ENCODE data around the gene DNAH2. TPM values are rescaled to one million over a fixed set of nuclear protein-coding genes. Genes with fewer than 3 reads are reported as not detected.

The DNAH2 gene
- total RNA-seq, 1 donor from 2014 or later = 0.07 TPM

GRCh38 chr17:7818746-7819645 lies 101.5 kb downstream of the DNAH2 start:
- DNase-seq (ENCODE audit: low read depth, low spot score) = no peak

GRCh38 chr17:7820231-7820630 lies 102.7 kb downstream of the DNAH2 start:
- no peak for DNase-seq (ENCODE audit: low read depth, low spot score)

- DNase-seq (ENCODE audit: low read depth, low spot score) = no peak
Observed at GRCh38 chr17:7822126-7822525, 104.6 kb downstream of the DNAH2 start.

- no peak for DNase-seq (ENCODE audit: low read depth, low spot score)
Observed at GRCh38 chr17:7823581-7824001, 106.0 kb downstream of the DNAH2 start.

- DNase-seq (ENCODE audit: low read depth, low spot score) = no peak
Observed at GRCh38 chr17:7824021-7824924, 106.7 kb downstream of the DNAH2 start.

GRCh38 chr17:7825206-7825990 lies 107.9 kb downstream of the DNAH2 start:
- no peak for DNase-seq (ENCODE audit: low read depth, low spot score)

GRCh38 chr17:7830616-7831015 lies 113.1 kb downstream of the DNAH2 start:
- no peak for DNase-seq (ENCODE audit: low read depth, low spot score)

- no peak for DNase-seq (ENCODE audit: low read depth, low spot score)
Observed at GRCh38 chr17:7831233-7831632, 113.7 kb downstream of the DNAH2 start.

- DNase-seq (ENCODE audit: low read depth, low spot score) = no peak
Observed at GRCh38 chr17:7832431-7832830, 114.9 kb downstream of the DNAH2 start.

GRCh38 chr17:7833011-7833794 lies 115.7 kb downstream of the DNAH2 start:
- DNase-seq (ENCODE audit: low read depth, low spot score) = no peak

GRCh38 chr17:7833795-7834541 lies 116.4 kb downstream of the DNAH2 start, which contains the start of gene KDM6B:
TSS of gene KDM6B (plus strand) at chr17:7834217. CDS start at chr17:7845555, 11,338 bp downstream.
- DNase-seq (ENCODE audit: low read depth, low spot score) = peak; percentile 75

- DNase-seq (ENCODE audit: low read depth, low spot score) = no peak
Observed at GRCh38 chr17:7834542-7834956, 117.0 kb downstream of the DNAH2 start.

GRCh38 chr17:7834957-7835813 lies 117.6 kb downstream of the DNAH2 start:
- peak; percentile 96 for DNase-seq (ENCODE audit: low read depth, low spot score)

- DNase-seq (ENCODE audit: low read depth, low spot score) = no peak
Observed at GRCh38 chr17:7835814-7836595, 118.5 kb downstream of the DNAH2 start.

GRCh38 chr17:7836596-7837407 lies 119.3 kb downstream of the DNAH2 start:
- DNase-seq (ENCODE audit: low read depth, low spot score) = peak; percentile 78

GRCh38 chr17:7837408-7838088 lies 120.0 kb downstream of the DNAH2 start:
- no peak for DNase-seq (ENCODE audit: low read depth, low spot score)

Measured in pulmonary artery endothelial cell (primary cell).